Endothelial cell of umbilical vein (primary cell): ENCODE results near the gene LUC7L2. TPM values are rescaled to one million over a fixed set of nuclear protein-coding genes. Genes with fewer than 3 reads are reported as not detected.
"Not testable (repeated sequence)": the region's sequence is repeated elsewhere in the genome, so short reads cannot be mapped to it uniquely, and the experiment has no call there.

Experiments
- BruUV-seq: library from RNA; stranded (reverse); fragments of 400-500 nt; replicated peaks from 2 replicates; lab custom pipeline; 2021; lab: Mats Ljungman, UMichigan
- CTCF ChIA-PET: fragments of 300-600, 350-600 bp; sonication (Branson Sonifier 250); formaldehyde crosslinking; loops from one replicate; lab custom pipeline; 2021; ENCODE audit warnings: antibody characterized with exemption, inconsistent platforms; lab: Charles Lee
- POLR2A ChIA-PET: fragments of 300-600, 350-600 bp; sonication (Branson Sonifier 250); formaldehyde crosslinking; loops from one replicate; lab custom pipeline; 2021; ENCODE audit warnings: antibody characterized with exemption, inconsistent platforms; lab: Charles Lee
- DNase-seq: peaks from one replicate; pipeline ENCODE4 v3.0.0-alpha.2; 2011; ENCODE audit warnings: low read depth, low spot score
- FAIRE-seq: peaks from 2 replicates; lab custom pipeline; 2011; peaks lifted over from hg19 to GRCh38; lab: Jason Lieb, UNC
- H2AFZ ChIP-seq: 2 replicates; pipeline ENCODE4 v1.6.0; 2012; ENCODE audit warnings: low read depth, low read length, control low read depth, inconsistent platforms
- H3K27ac ChIP-seq: 2 replicates; pipeline ENCODE4 v1.5.1; 2011; ENCODE audit warnings: low read depth, mild to moderate bottlenecking, control low read depth, low read length, moderate library complexity; ENCODE audit not compliant: insufficient read depth
- H3K27me3 ChIP-seq, 2 experiments: 2 replicates each; pipeline versions ENCODE4 v1.6.0 to v1.6.1; 2011; ENCODE audit warnings: low read length in 2 of 2, mixed read lengths in 1 of 2; ENCODE audit not compliant: control insufficient read depth in 2 of 2, insufficient read depth in 2 of 2
- H3K36me3 ChIP-seq, 2 experiments: 2 replicates in 1 of 2; 3 replicates in 1 of 2; pipeline ENCODE4 v1.5.1; 2011; ENCODE audit warnings: low read length in 2 of 2, mild to moderate bottlenecking in 1 of 2, moderate library complexity in 1 of 2; ENCODE audit not compliant: control insufficient read depth in 2 of 2, insufficient read depth in 2 of 2; ENCODE audit errors: extremely low read depth in 1 of 2
- H3K4me1 ChIP-seq: 3 replicates; pipeline ENCODE4 v1.5.1; 2011; ENCODE audit warnings: mild to moderate bottlenecking, low read length; ENCODE audit not compliant: control insufficient read depth, insufficient read depth; ENCODE audit errors: extremely low read depth
- H3K4me2 ChIP-seq: 2 replicates; pipeline ENCODE4 v1.6.1; 2011; ENCODE audit warnings: low read length, control low read depth, mixed read lengths; ENCODE audit not compliant: insufficient read depth
- H3K4me3 ChIP-seq, 3 experiments: fragments of 200-600 bp in 1 of 3; sonication (generic), shearing (Covaris generic) in 1 of 3; replicated peaks in 1 of 3; 2 replicates each; pipeline ENCODE4 v1.5.1; 2011 to 2016; ENCODE audit warnings: control low read depth in 3 of 3, low read length in 3 of 3, mild to moderate bottlenecking in 2 of 3, inconsistent platforms in 1 of 3, low read depth in 1 of 3, moderate library complexity in 1 of 3; ENCODE audit not compliant: insufficient read depth in 1 of 3
- H3K79me2 ChIP-seq: 2 replicates; pipeline ENCODE4 v1.6.0; 2012; ENCODE audit warnings: low read length, inconsistent platforms; ENCODE audit not compliant: control insufficient read depth, insufficient read depth
- H3K9ac ChIP-seq: replicated peaks from 2 replicates; pipeline ENCODE3; 2011; ENCODE audit warnings: low read length, control low read depth; ENCODE audit not compliant: insufficient read depth; ENCODE audit errors: extremely low read depth
- H3K9me1 ChIP-seq: replicated peaks from 3 replicates; pipeline ENCODE4 v1.6.0; 2011; ENCODE audit warnings: mild to moderate bottlenecking, low read length; ENCODE audit not compliant: control insufficient read depth, insufficient read depth; ENCODE audit errors: extremely low read depth
- H3K9me3 ChIP-seq: replicated peaks from 2 replicates; pipeline ENCODE4 v1.5.1; 2012; ENCODE audit warnings: low read length, inconsistent platforms; ENCODE audit not compliant: control insufficient read depth, insufficient read depth
- H4K20me1 ChIP-seq: replicated peaks from 2 replicates; pipeline ENCODE3; 2011; ENCODE audit warnings: mild to moderate bottlenecking, low read length; ENCODE audit not compliant: control insufficient read depth, insufficient read depth; ENCODE audit errors: extremely low read depth
- CTCF ChIP-seq, 2 donors: IDR thresholded peaks; 1 replicate in 1 of 2; 2 replicates in 1 of 2; pipeline ENCODE4 v1.5.1; 2011; ENCODE audit warnings: low read length in 2 of 2, mild to moderate bottlenecking in 2 of 2, moderate library complexity in 2 of 2, control low read depth in 1 of 2, inconsistent platforms in 1 of 2, low read depth in 1 of 2; ENCODE audit not compliant: insufficient read depth in 1 of 2; ENCODE audit errors: extremely low read depth in 1 of 2
- JUN ChIP-seq: IDR thresholded peaks from 2 replicates; pipeline ENCODE4 v1.6.1; 2011; ENCODE audit warnings: borderline replicate concordance, low read depth; ENCODE audit not compliant: insufficient read length, insufficient read depth
- MYC ChIP-seq: IDR thresholded peaks from one replicate; pipeline ENCODE4 v1.6.1; 2011; ENCODE audit warnings: mild to moderate bottlenecking, low read depth, low read length
- POLR2A ChIP-seq: IDR thresholded peaks from 2 replicates; pipeline ENCODE4 v1.6.1; 2012; ENCODE audit warnings: low read depth, mild to moderate bottlenecking, control low read depth, low read length
- dilution Hi-C: fragments of 300-500 bp; cut with MboI; formaldehyde crosslinking; loops from one replicate; pipeline ENCODE4 v1.15.0; 2019; ENCODE audit warnings: low sequenced_read_pairs; ENCODE audit not compliant: extremely low pct_ligation_motif_present
- intact Hi-C: fragments of 100-400 bp; cut with micrococcal nuclease; formaldehyde crosslinking; loops from one replicate; pipeline ENCODE4 v1.10.0; 2022
- polyA plus RNA-seq, 4 experiments: library from polyadenylated mRNA; depleted of rRNA in 3 of 4; stranded (reverse) in 3 of 4; unstranded in 1 of 4; fragments of >200 nt; gene quantifications; 2 replicates each; pipeline versions ENCODE4 v1.2.1 to v1.2.3, GENCODE V29; 2011 to 2012; ENCODE audit warnings: missing spikeins in 1 of 4
- total RNA-seq: library from RNA; stranded (reverse); gene quantifications from 2 replicates; pipeline ENCODE4 v1.2.3, GENCODE V29; 2021

LUC7L2 gene
- total and polyA plus RNA-seq, 2 donors (not counting 3 experiments of a cell fraction or from before 2014, with no cell fraction given), result 28.0 to 85.8 TPM

- no peaks in the 10 kb centered on the region for H3K4me1 ChIP-seq
- H3K27ac ChIP-seq, result no peak overlapping the region
- BruUV-seq, result no TSS peak
- POLR2A ChIA-PET, result no interaction called here
- TF ChIP-seq POLR2A (peak; percentile 44), JUN (no peak), CTCF (IDR thresholded peaks at IDR 0.05; ENCODE audit: extremely low read depth in 1 of 2, insufficient read depth in 1 of 2, low read depth in 1 of 2, low read length in 2 of 2) (no peak), MYC (no peak)
- peaks cover 3% of the 10 kb centered on the region in 2 experiments for H3K36me3 ChIP-seq
- DNase-seq (no peak), FAIRE-seq (no peak)
- no peak overlapping the region for H3K4me2 ChIP-seq
- no peaks in the 10 kb centered on the region for H3K9me1 ChIP-seq
- no peak overlapping the region for H2AFZ ChIP-seq
- H3K79me2 ChIP-seq, result no peaks in the 10 kb centered on the region
- no peaks in the 10 kb centered on the region for H4K20me1 ChIP-seq
- CTCF ChIA-PET, result no interaction called here
- intact Hi-C loops (no loop called here), dilution Hi-C loops (no loop called here)
- no peaks in the 10 kb centered on the region for H3K9me3 ChIP-seq
- no peaks in the 10 kb centered on the region for H3K27me3 ChIP-seq
- no peak overlapping the region for H3K4me3 ChIP-seq
- no peak overlapping the region for H3K9ac ChIP-seq
Observed at GRCh38 chr7:139427788-139428187, 68.1 kb downstream of the LUC7L2 start.

- dilution Hi-C loops, POLR2A ChIA-PET: not testable (repeated sequence)
Observed at GRCh38 chr7:139429735-139430134, 70.0 kb downstream of the LUC7L2 start.

More at GRCh38 chr7:139429735-139430134, 70.0 kb downstream of the LUC7L2 start:
- H3K27ac ChIP-seq, BruUV-seq, intact Hi-C loops, H3K79me2 ChIP-seq, H3K4me2 ChIP-seq, CTCF ChIA-PET, H3K4me1 ChIP-seq, H3K4me3 ChIP-seq, H4K20me1 ChIP-seq, H2AFZ ChIP-seq, H3K9ac ChIP-seq, DNase-seq, H3K36me3 ChIP-seq, H3K9me1 ChIP-seq, FAIRE-seq, H3K27me3 ChIP-seq, H3K9me3 ChIP-seq: not testable (repeated sequence)
